H1 (cell line): Measurements from ENCODE around the gene TRO.

Source experiments
- CHD1 ChIP-seq: IDR thresholded peaks from 2 replicates; pipeline ENCODE4 v1.6.1; 2012; ENCODE audit warnings: low read depth, low read length, improper control_type of control experiment
- EP300 ChIP-seq, 2 experiments: IDR thresholded peaks; 1 replicate in 1 of 2; 2 replicates in 1 of 2; pipeline ENCODE4 v1.6.1; 2011 to 2012; ENCODE audit warnings: low read depth in 2 of 2, low read length in 2 of 2, mild to moderate bottlenecking in 2 of 2, borderline replicate concordance in 1 of 2, inconsistent platforms in 1 of 2, moderate library complexity in 1 of 2
- KDM1A ChIP-seq: fragments of 200-600, 300-600 bp; sonication (generic); IDR thresholded peaks from 2 replicates; pipeline ENCODE4 v1.7.1; 2016; ENCODE audit warnings: mild to moderate bottlenecking, low read length, borderline replicate concordance
- RXRA ChIP-seq: IDR thresholded peaks from 2 replicates; pipeline ENCODE4 v1.6.1; 2011; ENCODE audit warnings: low read depth, mild to moderate bottlenecking, low read length, moderate library complexity; ENCODE audit not compliant: insufficient read depth
- SUZ12 ChIP-seq: fragments of 200-600 bp; sonication (generic); IDR thresholded peaks from 2 replicates; pipeline ENCODE4 v1.6.1; 2012; ENCODE audit warnings: mild to moderate bottlenecking, inconsistent platforms, low read length, moderate library complexity, mixed read lengths
- USF2 ChIP-seq: IDR thresholded peaks from 2 replicates; pipeline ENCODE4 v1.6.1; 2011; ENCODE audit warnings: low read length, improper control_type of control experiment

- TF ChIP-seq KDM1A, result no peak
- no peak for TF ChIP-seq EP300 (IDR thresholded peaks at IDR 0.05; ENCODE audit: borderline replicate concordance in 1 of 2, low read depth in 2 of 2, low read length in 2 of 2)
- no peak for TF ChIP-seq RXRA
- no peak for TF ChIP-seq SUZ12
- TF ChIP-seq USF2, result no peak
- TF ChIP-seq CHD1, result no peak
Measured at GRCh38 chrX:54926978-54927377, 6.4 kb downstream of the TRO start.
